ENCODE measurements around the gene ST3GAL2.
"Not testable (repeated sequence)": the region's sequence is repeated elsewhere in the genome, so short reads cannot be mapped to it uniquely, and the experiment has no call there.

ST3GAL2 gene

GRCh38 chr16:70345840-70346239 lies 93.1 kb downstream of the ST3GAL2 start:
- DNase-seq (ENCODE audit: low read depth in 1 of 2, low spot score in 1 of 2) = no peak
- TF ChIP-seq JUND (IDR thresholded peaks at IDR 0.05; ENCODE audit: low read depth) = no peak
- in situ Hi-C loops (cut with HindIII; ENCODE audit: low pct_unique_long_range_greater_than_20kb, low sequenced_read_pairs) = no loop called here

DNA sequence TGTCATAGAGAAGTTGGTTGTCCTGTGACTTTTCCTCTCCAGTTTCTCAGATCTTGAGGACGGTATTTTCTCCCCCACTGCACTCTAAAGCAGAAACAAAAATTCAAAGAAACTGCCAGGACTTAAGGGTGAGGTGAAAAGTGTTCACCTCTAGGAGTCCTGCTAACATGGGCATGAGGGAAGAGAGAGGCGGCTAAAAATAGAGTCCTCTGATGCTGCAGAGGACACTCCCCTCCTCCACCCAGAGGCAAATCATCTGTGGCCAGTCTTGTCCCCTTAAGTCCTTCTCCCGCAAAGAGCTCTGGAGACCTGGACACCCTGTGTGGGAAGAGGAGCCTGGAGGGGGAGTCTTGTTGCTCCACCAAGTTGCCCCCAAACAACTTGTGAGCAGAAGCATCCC lies 96.9 kb downstream of the ST3GAL2 start:
- no peak for TF ChIP-seq JUND (IDR thresholded peaks at IDR 0.05; ENCODE audit: low read depth)
- DNase-seq (ENCODE audit: low read depth in 1 of 2, low spot score in 1 of 2) = no peak
- in situ Hi-C loops (cut with HindIII; ENCODE audit: low pct_unique_long_range_greater_than_20kb, low sequenced_read_pairs) = no loop called here

DNA sequence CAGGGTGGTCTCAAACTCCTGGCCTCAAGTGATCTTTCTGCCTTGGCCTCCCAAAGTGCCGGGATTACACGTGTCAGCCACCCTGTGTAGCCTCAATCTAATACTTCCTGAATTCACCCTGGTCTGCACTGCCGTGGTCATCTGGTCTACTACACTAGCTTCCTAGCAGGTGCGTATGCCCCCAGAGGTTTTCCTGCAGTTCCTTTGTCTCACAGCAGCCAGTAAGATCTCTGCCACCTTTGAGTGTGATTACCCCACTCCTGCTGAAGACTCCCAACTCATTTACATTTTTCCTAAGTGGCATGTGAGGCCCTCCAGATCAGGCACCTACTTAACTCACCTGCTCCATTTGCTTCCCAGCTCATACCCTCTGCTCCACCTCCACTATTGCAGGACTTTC lies 97.3 kb downstream of the ST3GAL2 start:
- in situ Hi-C loops (cut with HindIII; ENCODE audit: low pct_unique_long_range_greater_than_20kb, low sequenced_read_pairs) = no loop called here
- TF ChIP-seq JUND (IDR thresholded peaks at IDR 0.05; ENCODE audit: low read depth) = no peak
- no peak for DNase-seq (ENCODE audit: low read depth in 1 of 2, low spot score in 1 of 2)

DNA sequence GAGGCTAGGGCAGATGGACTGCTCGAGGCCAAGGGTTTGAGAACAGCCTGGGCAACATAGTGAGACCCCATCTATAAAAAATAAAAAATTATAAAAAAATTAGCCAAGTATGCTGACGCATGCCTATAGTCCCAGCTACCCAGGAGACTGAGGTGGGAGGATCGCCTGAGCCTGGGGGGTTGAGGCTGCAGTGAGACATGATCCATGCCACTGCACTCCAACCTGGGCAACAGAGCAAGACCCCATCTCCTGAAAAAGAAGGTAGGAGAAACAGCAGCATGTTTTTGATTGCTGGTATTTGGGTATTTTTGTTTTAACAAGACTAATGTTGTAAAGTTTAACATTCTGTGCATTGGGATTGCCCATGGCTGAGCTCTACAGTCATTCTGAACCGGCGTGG lies 101.1 kb downstream of the ST3GAL2 start:
- in situ Hi-C loops (cut with HindIII; ENCODE audit: low pct_unique_long_range_greater_than_20kb, low sequenced_read_pairs) = no loop called here
- no peak for TF ChIP-seq JUND (IDR thresholded peaks at IDR 0.05; ENCODE audit: low read depth)
- DNase-seq (ENCODE audit: low read depth in 1 of 2, low spot score in 1 of 2) = no peak

- in situ Hi-C loops (cut with HindIII; ENCODE audit: low pct_unique_long_range_greater_than_20kb, low sequenced_read_pairs); DNase-seq (ENCODE audit: low read depth in 1 of 2, low spot score in 1 of 2): not testable (repeated sequence)
Measured at GRCh38 chr16:70332728-70333127, 106.2 kb downstream of the ST3GAL2 start.

DNA sequence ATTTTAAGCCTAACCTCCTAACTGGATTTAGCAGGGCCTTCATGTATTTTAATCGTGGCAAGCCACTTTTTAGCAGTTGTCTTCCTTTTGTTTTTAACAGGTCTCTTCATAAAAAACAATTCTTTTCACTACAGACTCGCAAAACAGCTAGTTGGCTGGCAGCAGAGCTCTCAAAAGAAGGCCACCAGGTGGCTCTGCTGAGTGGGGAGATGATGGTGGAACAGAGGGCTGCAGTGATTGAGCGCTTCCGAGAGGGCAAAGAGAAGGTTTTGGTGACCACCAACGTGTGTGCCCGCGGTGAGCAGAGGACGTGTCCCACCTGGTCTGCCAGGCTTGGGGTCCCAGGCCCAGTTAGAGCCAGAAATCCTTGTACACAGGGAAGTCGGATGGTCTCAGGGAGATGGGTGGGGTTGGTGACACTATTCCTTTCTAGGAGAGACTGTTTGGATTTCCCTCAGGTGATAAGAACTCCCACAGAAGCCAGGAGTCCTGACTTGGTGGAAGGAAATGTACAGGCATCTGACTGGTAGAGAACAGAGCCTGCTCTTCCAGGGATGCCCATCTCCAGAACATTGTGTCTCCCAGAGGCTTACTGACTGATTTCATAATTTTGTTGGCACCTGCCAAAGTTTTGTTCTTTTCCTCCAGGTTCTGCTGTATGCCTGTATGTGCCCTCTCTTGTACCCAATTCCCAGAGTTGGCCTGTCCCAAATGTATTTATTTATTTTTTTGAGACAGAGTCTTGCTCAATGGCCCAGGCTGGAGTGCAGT lies 107.1 kb downstream of the ST3GAL2 start:
- DNase-seq (ENCODE audit: low read depth in 1 of 2, low spot score in 1 of 2) = peak in 1 of 2 experiments; percentile 20
- in situ Hi-C loops (cut with HindIII; ENCODE audit: low pct_unique_long_range_greater_than_20kb, low sequenced_read_pairs) = no loop called here

GRCh38 chr16:70331091-70331490 lies 107.8 kb downstream of the ST3GAL2 start:
- no peak for TF ChIP-seq JUND (IDR thresholded peaks at IDR 0.05; ENCODE audit: low read depth)
- DNase-seq (ENCODE audit: low read depth in 1 of 2, low spot score in 1 of 2) = no peak
- in situ Hi-C loops (cut with HindIII; ENCODE audit: low pct_unique_long_range_greater_than_20kb, low sequenced_read_pairs) = no loop called here

More for the DNA sequence above, 107.1 kb downstream of the ST3GAL2 start:
- no peak for TF ChIP-seq JUND (IDR thresholded peaks at IDR 0.05; ENCODE audit: low read depth)
